HCT116 (cell line): ENCODE results near the gene DIO3. TPM values are rescaled to one million over a fixed set of nuclear protein-coding genes. Genes with fewer than 3 reads are reported as not detected.

Experiments
- ATAC-seq: fragments of 200-7000 bp; cut with Tn5 transposase; 2 replicates; pipeline ENCODE4 v1.9.1; 2020; ENCODE audit warnings: mild to moderate bottlenecking, moderate library complexity
- BruUV-seq: library from RNA; stranded (reverse); fragments of 400-500 nt; replicated peaks from 2 replicates; lab custom pipeline; 2021; lab: Mats Ljungman, UMichigan
- CTCF ChIA-PET: fragments of 300-600 bp; sonication (Branson Sonifier 250); formaldehyde crosslinking; loops from one replicate; lab custom pipeline; 2021; ENCODE audit warnings: antibody characterized with exemption; lab: Charles Lee
- POLR2A ChIA-PET: fragments of 300-600, 350-600 bp; sonication (Branson Sonifier 250); formaldehyde crosslinking; loops from one replicate; lab custom pipeline; 2021; ENCODE audit warnings: antibody characterized with exemption; lab: Charles Lee
- RAD21 ChIA-PET, 2 experiments: fragments of 300-600 bp; sonication (Branson Sonifier 250); formaldehyde crosslinking; loops; one replicate each; lab custom pipeline; 2023; ENCODE audit warnings: low total read pairs in 2 of 2; ENCODE audit not compliant: uncharacterized antibody in 2 of 2, unreplicated experiment in 2 of 2, low non-redundant PET in 1 of 2; lab: Charles Lee
- DNase-seq: peaks from one replicate; pipeline ENCODE4 v3.0.0-alpha.2; 2010; ENCODE audit warnings: low read depth, low spot score
- H2AFZ ChIP-seq: fragments of 200-600 bp; shearing (Covaris generic), sonication (generic); 2 replicates; pipeline ENCODE4 v1.6.1; 2017; ENCODE audit warnings: low read depth, mixed run types, mixed read lengths, antibody characterized with exemption, low read length; ENCODE audit not compliant: poor library complexity, severe bottlenecking
- H3K27ac ChIP-seq: 2 replicates; pipeline ENCODE4 v1.5.1; 2012; ENCODE audit warnings: low read depth, low read length
- H3K27me3 ChIP-seq: fragments of 200-600 bp; sonication (generic); 2 replicates; pipeline ENCODE4 v1.6.1; 2016; ENCODE audit warnings: mixed run types, low read length, mixed read lengths; ENCODE audit not compliant: insufficient read depth
- H3K36me3 ChIP-seq, 2 experiments: fragments of 200-500 bp in 1 of 2; fragments of 200-600 bp in 1 of 2; sonication (Bioruptor generic) in 1 of 2; sonication (generic) in 1 of 2; 2 replicates each; pipeline versions ENCODE4 v1.5.1 to v1.6.1; 2014 to 2016; ENCODE audit warnings: low read length in 2 of 2, inconsistent platforms in 1 of 2, mixed read lengths in 1 of 2, mixed run types in 1 of 2; ENCODE audit not compliant: insufficient read depth in 2 of 2, control insufficient read depth in 1 of 2
- H3K4me1 ChIP-seq, 2 experiments: fragments of 200-600 bp in 1 of 2; sonication (generic) in 1 of 2; 2 replicates each; pipeline versions ENCODE4 v1.5.1 to v1.6.1; 2012 to 2017; ENCODE audit warnings: low read length in 2 of 2, inconsistent platforms in 1 of 2, mild to moderate bottlenecking in 1 of 2, mixed read lengths in 1 of 2, mixed run types in 1 of 2, moderate library complexity in 1 of 2; ENCODE audit not compliant: insufficient read depth in 2 of 2, control insufficient read depth in 1 of 2
- H3K4me2 ChIP-seq: fragments of 200-600 bp; sonication (generic); 2 replicates; pipeline ENCODE4 v1.6.1; 2017; ENCODE audit warnings: mixed run types, low read length, mixed read lengths
- H3K4me3 ChIP-seq, 2 experiments: fragments of 200-600 bp in 1 of 2; sonication (generic) in 1 of 2; replicated peaks in 1 of 2; 2 replicates each; pipeline ENCODE4 v1.5.1; 2011 to 2016; ENCODE audit warnings: low read length in 2 of 2, control low read depth in 1 of 2, low read depth in 1 of 2, mild to moderate bottlenecking in 1 of 2, mixed read lengths in 1 of 2, mixed run types in 1 of 2
- H3K79me2 ChIP-seq: fragments of 200-600 bp; sonication (generic); 2 replicates; pipeline ENCODE4 v1.6.1; 2017; ENCODE audit warnings: mild to moderate bottlenecking, mixed run types, low read length, moderate library complexity, mixed read lengths; ENCODE audit not compliant: insufficient read depth
- H3K9ac ChIP-seq: fragments of 200-600 bp; sonication (generic); 2 replicates; pipeline ENCODE4 v1.6.1; 2016; ENCODE audit warnings: low read length, mixed read lengths
- H3K9me2 ChIP-seq: fragments of 200-600 bp; sonication (generic), shearing (Covaris generic); 2 replicates; pipeline ENCODE4 v1.6.1; 2017; ENCODE audit warnings: mixed run types, mild to moderate bottlenecking, moderate library complexity; ENCODE audit not compliant: insufficient read depth
- H3K9me3 ChIP-seq, 2 experiments: fragments of 200-500 bp in 1 of 2; fragments of 200-600 bp in 1 of 2; sonication (Bioruptor generic) in 1 of 2; sonication (generic) in 1 of 2; 2 replicates each; pipeline ENCODE4 v1.6.1; 2014 to 2017; ENCODE audit warnings: low read length in 2 of 2, mixed read lengths in 2 of 2, inconsistent platforms in 1 of 2, low read depth in 1 of 2, mild to moderate bottlenecking in 1 of 2, mixed run types in 1 of 2, moderate library complexity in 1 of 2; ENCODE audit not compliant: control insufficient read depth in 1 of 2, insufficient read depth in 1 of 2
- H4K20me1 ChIP-seq: fragments of 200-600 bp; sonication (generic), shearing (Covaris generic); 2 replicates; pipeline ENCODE4 v1.6.1; 2017; ENCODE audit warnings: mixed run types, mild to moderate bottlenecking, moderate library complexity; ENCODE audit not compliant: insufficient read depth
- ATF3 ChIP-seq: IDR thresholded peaks from 2 replicates; pipeline ENCODE4 v1.6.1; 2012
- CEBPB ChIP-seq: IDR thresholded peaks from 2 replicates; pipeline ENCODE4 v1.6.1; 2012; ENCODE audit warnings: low read depth
- ELF1 ChIP-seq: IDR thresholded peaks from 2 replicates; pipeline ENCODE4 v1.6.1; 2012; ENCODE audit warnings: low read depth, borderline replicate concordance
- EZH2 ChIP-seq: fragments of 200-600 bp; sonication (generic); IDR thresholded peaks from 2 replicates; pipeline ENCODE4 v1.6.1; 2017; ENCODE audit warnings: antibody characterized with exemption, mixed run types
- EZH2phosphoT487 ChIP-seq: fragments of 200-600 bp; IDR thresholded peaks from 2 replicates; pipeline ENCODE4 v1.6.1; 2018; ENCODE audit warnings: antibody characterized with exemption, borderline replicate concordance
- JUND ChIP-seq: IDR thresholded peaks from 2 replicates; pipeline ENCODE4 v1.6.1; 2012
- POLR2A ChIP-seq: IDR thresholded peaks from 2 replicates; pipeline ENCODE4 v1.7.0; 2011; ENCODE audit warnings: borderline replicate concordance; ENCODE audit not compliant: insufficient read depth, insufficient read length; ENCODE audit errors: extremely low read depth
- SIN3A ChIP-seq: IDR thresholded peaks from 2 replicates; pipeline ENCODE4 v1.6.1; 2012; ENCODE audit warnings: low read depth
- SRF ChIP-seq: IDR thresholded peaks from 2 replicates; pipeline ENCODE4 v1.6.1; 2012; ENCODE audit warnings: low read depth
- TCF7L2 ChIP-seq: IDR thresholded peaks from 2 replicates; pipeline ENCODE4 v1.7.0; 2011; ENCODE audit warnings: borderline replicate concordance, inconsistent platforms; ENCODE audit not compliant: insufficient read depth, insufficient read length; ENCODE audit errors: extremely low read depth
- YY1 ChIP-seq: IDR thresholded peaks from 2 replicates; pipeline ENCODE4 v1.6.1; 2011; ENCODE audit warnings: low read length, low read depth, moderate library complexity, mild to moderate bottlenecking; ENCODE audit not compliant: insufficient replicate concordance; ENCODE audit errors: extremely low read depth
- ZBTB33 ChIP-seq: IDR thresholded peaks from 2 replicates; pipeline ENCODE4 v1.6.1; 2011; ENCODE audit warnings: mild to moderate bottlenecking, low read length, moderate library complexity; ENCODE audit not compliant: insufficient replicate concordance; ENCODE audit errors: extremely low read depth
- intact Hi-C: fragments of 100-400 bp; cut with micrococcal nuclease; formaldehyde crosslinking; loops from 2 replicates; pipeline ENCODE4 v1.10.0; 2022
- total RNA-seq: library from RNA; stranded (reverse); gene quantifications from one replicate; pipeline ENCODE4 v1.2.1, GENCODE V29; 2021; ENCODE audit not compliant: unreplicated experiment

The DIO3 gene
- total RNA-seq, 1 experiment from 2014 or later = 0.34 TPM

- DNase-seq = no peak
- TF ChIP-seq JUND (no peak), POLR2A (no peak)
- ATAC-seq = no peak
- intact Hi-C loops = no loop called here
- Histone ChIP-seq H3K36me3 (no peaks in the 10 kb centered on the region), H2AFZ (no peak overlapping the region), H3K4me1 (no peaks in the 10 kb centered on the region), H3K79me2 (no peaks in the 10 kb centered on the region), H3K27me3 (no peaks in the 10 kb centered on the region), H4K20me1 (no peaks in the 10 kb centered on the region), H3K9me3 (peaks cover 0 to 6% of the 10 kb centered on the region in 2 experiments; a peak in 1 of 4 replicates), H3K9me2 (no peaks in the 10 kb centered on the region), H3K9ac (no peak overlapping the region), H3K4me2 (no peak overlapping the region), H3K4me3 (no peak overlapping the region), H3K27ac (no peak overlapping the region)
- no TSS peak for BruUV-seq
- POLR2A ChIA-PET = no interaction called here
- CTCF ChIA-PET = no interaction called here
- RAD21 ChIA-PET = no interaction called here
Observed at GRCh38 chr14:101518611-101519473, 42.5 kb upstream of the DIO3 start.

- Histone ChIP-seq H3K4me3 (no peak overlapping the region), H4K20me1 (no peaks in the 10 kb centered on the region), H3K27ac (no peak overlapping the region), H3K4me1 (no peaks in the 10 kb centered on the region), H3K79me2 (no peaks in the 10 kb centered on the region), H3K27me3 (no peaks in the 10 kb centered on the region), H3K9me2 (no peaks in the 10 kb centered on the region), H3K9ac (no peak overlapping the region), H3K4me2 (no peak overlapping the region), H3K36me3 (no peaks in the 10 kb centered on the region), H3K9me3 (peaks cover 0 to 1% of the 10 kb centered on the region in 2 experiments; a peak in 1 of 4 replicates), H2AFZ (no peak overlapping the region)
- DNase-seq (no peak), ATAC-seq (no peak)
- ChIA-PET POLR2A (no interaction called here), CTCF (no interaction called here), RAD21 (no interaction called here)
- no TSS peak for BruUV-seq
- TF ChIP-seq SIN3A = no peak
- TF ChIP-seq POLR2A = no peak
- TF ChIP-seq EZH2phosphoT487 = no peak
- TF ChIP-seq JUND = no peak
- TF ChIP-seq ZBTB33 = no peak
- TF ChIP-seq EZH2 = no peak
- TF ChIP-seq CEBPB = no peak
- no peak for TF ChIP-seq ATF3
- TF ChIP-seq SRF = no peak
- no peak for TF ChIP-seq TCF7L2
- no peak for TF ChIP-seq YY1
- TF ChIP-seq ELF1 = no peak
- intact Hi-C loops = no loop called here
Observed at GRCh38 chr14:101520621-101521472, 40.4 kb upstream of the DIO3 start.
